HepG2 (cell line): Measurements from ENCODE around the gene VASN. TPM values are rescaled to one million over a fixed set of nuclear protein-coding genes. Genes with fewer than 3 reads are reported as not detected.
A peak's percentile ranks its signal among the peaks of the same experiment; 100 is the strongest.

ENCODE experiments used
- BRCA1 ChIP-seq: sonication (generic); formaldehyde crosslinking; IDR thresholded peaks from 2 replicates; pipeline ENCODE4 v1.4.0; 2020; ENCODE audit warnings: missing genetic modification reagents
- CBFB ChIP-seq: sonication (generic); formaldehyde crosslinking; IDR thresholded peaks from 2 replicates; pipeline ENCODE4 v1.4.0; 2020; ENCODE audit warnings: missing genetic modification reagents
- CCAR2 ChIP-seq: fragments of 200-400 bp; formaldehyde crosslinking; optimal IDR thresholded peaks from 2 replicates; pipeline ENCODE3; 2018; ENCODE audit warnings: low read depth, mild to moderate bottlenecking, low read length, moderate library complexity
- DDIT3 ChIP-seq: sonication (generic); formaldehyde crosslinking; IDR thresholded peaks from 2 replicates; pipeline ENCODE4 v1.4.0; 2020; ENCODE audit warnings: mild to moderate bottlenecking, missing genetic modification reagents
- DR1 ChIP-seq: sonication (generic); formaldehyde crosslinking; IDR thresholded peaks from 2 replicates; pipeline ENCODE4 v1.8.0; 2021; ENCODE audit warnings: mild to moderate bottlenecking, missing genetic modification reagents, inconsistent platforms
- GABPB1 ChIP-seq: IDR thresholded peaks from 2 replicates; pipeline ENCODE4 v1.6.1; 2016; ENCODE audit warnings: mild to moderate bottlenecking, missing genetic modification reagents, moderate library complexity, missing compliant biosample characterization
- HOXA3 ChIP-seq: sonication (generic); formaldehyde crosslinking; IDR thresholded peaks from 2 replicates; pipeline ENCODE4 v1.5.0; 2020; ENCODE audit warnings: missing genetic modification reagents
- MYNN ChIP-seq: sonication (generic); formaldehyde crosslinking; IDR thresholded peaks from 2 replicates; pipeline ENCODE4 v1.4.0; 2020; ENCODE audit warnings: mild to moderate bottlenecking, low read depth, missing genetic modification reagents
- PHF21A ChIP-seq: sonication (generic); formaldehyde crosslinking; IDR thresholded peaks from 2 replicates; pipeline ENCODE4 v1.5.0; 2020; ENCODE audit warnings: mild to moderate bottlenecking, missing genetic modification reagents
- RELA ChIP-seq: sonication (generic); formaldehyde crosslinking; IDR thresholded peaks from 2 replicates; pipeline ENCODE4 v1.4.0; 2020; ENCODE audit warnings: missing genetic modification reagents
- SNAPC4 ChIP-seq: sonication (generic); formaldehyde crosslinking; IDR thresholded peaks from 2 replicates; pipeline ENCODE4 v1.4.0; 2020; ENCODE audit warnings: mild to moderate bottlenecking, missing genetic modification reagents
- SP2 ChIP-seq: sonication (generic); formaldehyde crosslinking; IDR thresholded peaks from 2 replicates; pipeline ENCODE4 v1.5.1; 2020; ENCODE audit warnings: mild to moderate bottlenecking, missing genetic modification reagents
- TEAD3 ChIP-seq: optimal IDR thresholded peaks from 2 replicates; pipeline ENCODE3; 2016; ENCODE audit warnings: borderline replicate concordance
- WIZ ChIP-seq: sonication (generic); formaldehyde crosslinking; IDR thresholded peaks from 2 replicates; pipeline ENCODE4 v1.5.1; 2020; ENCODE audit warnings: mild to moderate bottlenecking, missing genetic modification reagents
- ZNF260 ChIP-seq: sonication (generic); formaldehyde crosslinking; IDR thresholded peaks from 2 replicates; pipeline ENCODE4 v1.4.0; 2020; ENCODE audit warnings: missing genetic modification reagents, low read depth, mild to moderate bottlenecking, borderline replicate concordance
- ZNF33B ChIP-seq: sonication (generic); formaldehyde crosslinking; IDR thresholded peaks from 2 replicates; pipeline ENCODE4 v1.5.1; 2020; ENCODE audit warnings: mild to moderate bottlenecking, missing genetic modification reagents
- ZNF572 ChIP-seq: sonication (generic); formaldehyde crosslinking; IDR thresholded peaks from 2 replicates; pipeline ENCODE4 v1.5.1; 2020; ENCODE audit warnings: mild to moderate bottlenecking, missing genetic modification reagents
- polyA plus RNA-seq, 8 experiments: library from polyadenylated mRNA; depleted of rRNA in 3 of 8; stranded (reverse) in 7 of 8; unstranded in 1 of 8; fragments of >200 nt; fragmentation: Illumina TruSeq in 4 of 8; extraction: Trizol in 4 of 8; gene quantifications; 2 replicates each; pipeline versions ENCODE4 v1.2.1 to v1.2.3, GENCODE V29; 2011 to 2016; ENCODE audit warnings: low read depth in 4 of 8, missing spikeins in 1 of 8, mixed read lengths in 1 of 8; ENCODE audit not compliant: insufficient read depth in 1 of 8
- total RNA-seq, 5 experiments: library from RNA; depleted of rRNA; stranded (reverse); fragments of >200 nt; fragmentation: Illumina TruSeq; extraction: Trizol; gene quantifications; 2 replicates each; pipeline ENCODE4 v1.2.3, GENCODE V29; 2016; ENCODE audit warnings: low read depth in 1 of 5
- TF ChIP-seq, protein P1 (sequence below): conservative IDR thresholded peaks from 2 replicates; pipeline ENCODE4 v1.6.1; 2018; ENCODE audit warnings: missing genetic modification reagents
- TF ChIP-seq, protein P2 (sequence below): fragments of 450-650 bp; IDR thresholded peaks from 2 replicates; pipeline ENCODE4 v1.6.1; 2017
- TF ChIP-seq, protein P3 (sequence below): sonication (generic); formaldehyde crosslinking; IDR thresholded peaks from 2 replicates; pipeline ENCODE4 v1.8.0; 2022; ENCODE audit warnings: mild to moderate bottlenecking, missing genetic modification reagents, borderline replicate concordance
- TF ChIP-seq, protein P4 (sequence below): IDR thresholded peaks from 2 replicates; pipeline ENCODE4 v1.6.1; 2016

VASN gene
- total and polyA plus RNA-seq, 2 of the 13 experiments (the other 11 are each of a cell fraction or from before 2014, with no cell fraction given), result 8.4 to 18.2 TPM

GRCh38 chr16:4402439-4403132, 30.9 kb downstream of the VASN start (continued):
- TF ChIP-seq PHF21A (CRISPR knock-in tag) (peak; percentile 27; the same call in 1 of the 2 replicates), WIZ (CRISPR knock-in tag) (no peak), DDIT3 (CRISPR knock-in tag) (no peak), SP2 (CRISPR knock-in tag) (no peak), CBFB (CRISPR knock-in tag) (peak; percentile 39; the same call in 1 of the 2 replicates), ZNF260 (CRISPR knock-in tag) (no peak), SNAPC4 (CRISPR knock-in tag) (no peak), RELA (no peak), MYNN (CRISPR knock-in tag) (no peak), BRCA1 (CRISPR knock-in tag) (no peak), GABPB1 (peak; percentile 54; the same call in 1 of the 2 replicates), TEAD3 (CRISPR knock-in tag) (peak; percentile 44), ZNF33B (CRISPR knock-in tag) (no peak), ZNF572 (CRISPR knock-in tag) (0 out of 2 replicates have a peak, but pooled peaks have one; percentile 28), HOXA3 (CRISPR knock-in tag) (peak; percentile 63), CCAR2 (no peak), DR1 (CRISPR knock-in tag) (no peak)
- TF ChIP-seq, protein P1, sequence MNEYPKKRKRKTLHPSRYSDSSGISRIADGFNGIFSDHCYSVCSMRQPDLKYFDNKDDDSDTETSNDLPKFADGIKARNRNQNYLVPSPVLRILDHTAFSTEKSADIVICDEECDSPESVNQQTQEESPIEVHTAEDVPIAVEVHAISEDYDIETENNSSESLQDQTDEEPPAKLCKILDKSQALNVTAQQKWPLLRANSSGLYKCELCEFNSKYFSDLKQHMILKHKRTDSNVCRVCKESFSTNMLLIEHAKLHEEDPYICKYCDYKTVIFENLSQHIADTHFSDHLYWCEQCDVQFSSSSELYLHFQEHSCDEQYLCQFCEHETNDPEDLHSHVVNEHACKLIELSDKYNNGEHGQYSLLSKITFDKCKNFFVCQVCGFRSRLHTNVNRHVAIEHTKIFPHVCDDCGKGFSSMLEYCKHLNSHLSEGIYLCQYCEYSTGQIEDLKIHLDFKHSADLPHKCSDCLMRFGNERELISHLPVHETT (CRISPR knock-in tag), result no peak
- TF ChIP-seq, protein P2, sequence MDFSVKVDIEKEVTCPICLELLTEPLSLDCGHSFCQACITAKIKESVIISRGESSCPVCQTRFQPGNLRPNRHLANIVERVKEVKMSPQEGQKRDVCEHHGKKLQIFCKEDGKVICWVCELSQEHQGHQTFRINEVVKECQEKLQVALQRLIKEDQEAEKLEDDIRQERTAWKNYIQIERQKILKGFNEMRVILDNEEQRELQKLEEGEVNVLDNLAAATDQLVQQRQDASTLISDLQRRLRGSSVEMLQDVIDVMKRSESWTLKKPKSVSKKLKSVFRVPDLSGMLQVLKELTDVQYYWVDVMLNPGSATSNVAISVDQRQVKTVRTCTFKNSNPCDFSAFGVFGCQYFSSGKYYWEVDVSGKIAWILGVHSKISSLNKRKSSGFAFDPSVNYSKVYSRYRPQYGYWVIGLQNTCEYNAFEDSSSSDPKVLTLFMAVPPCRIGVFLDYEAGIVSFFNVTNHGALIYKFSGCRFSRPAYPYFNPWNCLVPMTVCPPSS, result no peak
- TF ChIP-seq, protein P3, sequence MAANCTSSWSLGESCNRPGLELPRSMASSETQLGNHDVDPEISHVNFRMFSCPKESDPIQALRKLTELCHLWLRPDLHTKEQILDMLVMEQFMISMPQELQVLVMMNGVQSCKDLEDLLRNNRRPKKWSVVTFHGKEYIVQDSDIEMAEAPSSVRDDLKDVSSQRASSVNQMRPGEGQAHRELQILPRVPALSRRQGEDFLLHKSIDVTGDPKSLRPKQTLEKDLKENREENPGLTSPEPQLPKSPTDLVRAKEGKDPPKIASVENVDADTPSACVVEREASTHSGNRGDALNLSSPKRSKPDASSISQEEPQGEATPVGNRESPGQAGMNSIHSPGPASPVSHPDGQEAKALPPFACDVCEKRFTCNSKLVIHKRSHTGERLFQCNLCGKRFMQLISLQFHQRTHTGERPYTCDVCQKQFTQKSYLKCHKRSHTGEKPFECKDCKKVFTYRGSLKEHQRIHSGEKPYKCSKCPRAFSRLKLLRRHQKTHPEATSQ (CRISPR knock-in tag), result no peak
- TF ChIP-seq, protein P4, sequence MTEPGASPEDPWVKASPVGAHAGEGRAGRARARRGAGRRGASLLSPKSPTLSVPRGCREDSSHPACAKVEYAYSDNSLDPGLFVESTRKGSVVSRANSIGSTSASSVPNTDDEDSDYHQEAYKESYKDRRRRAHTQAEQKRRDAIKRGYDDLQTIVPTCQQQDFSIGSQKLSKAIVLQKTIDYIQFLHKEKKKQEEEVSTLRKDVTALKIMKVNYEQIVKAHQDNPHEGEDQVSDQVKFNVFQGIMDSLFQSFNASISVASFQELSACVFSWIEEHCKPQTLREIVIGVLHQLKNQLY, result no peak
